GM03348 (cell line): ENCODE measurements around the gene TRA2A.
"Not testable (repeated sequence)": the region's sequence is repeated elsewhere in the genome, so short reads cannot be mapped to it uniquely, and the experiment has no call there.

ENCODE experiments used
- DNase-seq: peaks from one replicate; pipeline ENCODE4 v3.0.0; 2012; ENCODE audit warnings: low spot score

TRA2A gene

DNA sequence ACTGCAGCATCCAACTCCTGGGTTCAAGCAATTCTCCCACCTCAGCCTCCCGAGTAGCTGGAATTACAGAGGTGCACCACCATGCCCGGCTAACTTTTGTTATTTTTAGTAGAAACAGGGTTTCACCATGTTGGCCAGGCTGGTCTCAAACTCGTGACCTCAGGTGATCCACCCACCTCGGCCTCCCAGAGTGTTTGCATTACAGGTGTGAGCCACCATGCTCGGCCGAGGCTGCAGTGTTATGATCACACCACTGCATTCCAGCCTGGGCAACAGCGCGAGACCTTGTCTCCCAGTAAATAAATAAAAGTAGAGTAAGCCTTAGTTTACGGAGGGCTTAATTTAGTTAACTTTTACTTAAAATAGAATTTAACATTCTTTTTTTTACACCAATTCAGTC, 37.8 kb downstream of the TRA2A start:
- DNase-seq = no peak

DNA sequence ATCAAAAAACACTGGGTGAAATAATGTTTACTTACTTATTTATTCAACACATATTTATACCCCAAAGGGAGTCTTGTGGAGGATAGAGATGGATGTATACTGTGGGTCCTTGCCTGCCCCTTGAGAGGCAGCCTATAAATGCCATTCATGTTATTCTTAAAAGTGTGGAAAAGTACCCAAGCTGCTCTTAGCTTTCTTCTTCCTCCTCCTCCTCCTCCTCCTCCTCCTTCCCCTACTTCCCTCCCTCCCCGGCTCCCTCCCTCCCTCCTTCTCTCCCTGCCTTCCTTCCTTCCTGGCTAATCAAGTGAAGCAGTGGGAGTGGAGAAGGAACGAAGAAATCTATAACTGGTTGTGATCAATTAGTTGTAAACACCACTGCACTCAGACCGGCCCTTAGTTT, 40.3 kb downstream of the TRA2A start:
- no peak for DNase-seq

DNA sequence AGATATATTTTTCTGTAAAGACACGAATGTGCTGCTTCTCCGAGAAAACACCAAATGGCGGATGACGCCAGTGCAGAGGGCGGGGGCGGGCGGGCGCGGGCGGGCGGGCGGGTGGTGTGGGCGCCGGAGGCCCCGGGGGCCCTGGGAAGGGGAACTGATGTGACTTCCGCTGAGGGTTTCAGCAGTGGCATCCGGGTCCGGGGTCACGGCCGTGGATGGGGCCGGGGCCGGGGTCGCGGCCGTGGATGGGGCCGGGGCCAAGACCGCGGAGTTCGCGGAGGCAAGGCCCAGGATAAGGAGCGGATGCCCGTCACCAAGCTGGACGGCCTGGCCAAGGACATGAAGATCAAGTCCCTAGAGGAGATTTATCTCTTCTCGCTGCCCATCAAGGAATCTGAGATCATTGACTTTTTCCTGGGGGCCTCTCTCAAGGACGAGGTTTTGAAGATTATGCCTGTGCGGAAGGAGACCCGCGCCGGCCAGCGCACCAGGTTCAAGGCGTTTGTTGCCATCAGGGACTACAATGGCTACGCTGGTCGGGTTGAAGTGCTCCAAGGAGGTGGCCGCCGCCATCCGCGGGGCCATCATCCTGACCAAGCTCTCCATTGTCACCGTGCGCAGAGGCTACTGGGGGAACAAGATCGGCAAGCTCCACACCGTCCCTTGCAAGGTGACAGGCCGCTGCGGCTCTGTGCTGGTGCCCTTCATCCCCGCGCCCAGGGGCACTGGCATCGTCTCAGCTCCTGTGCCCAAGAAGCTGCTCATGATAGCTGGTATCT, 41.2 kb downstream of the TRA2A start:
- DNase-seq = peak; percentile 64

DNA sequence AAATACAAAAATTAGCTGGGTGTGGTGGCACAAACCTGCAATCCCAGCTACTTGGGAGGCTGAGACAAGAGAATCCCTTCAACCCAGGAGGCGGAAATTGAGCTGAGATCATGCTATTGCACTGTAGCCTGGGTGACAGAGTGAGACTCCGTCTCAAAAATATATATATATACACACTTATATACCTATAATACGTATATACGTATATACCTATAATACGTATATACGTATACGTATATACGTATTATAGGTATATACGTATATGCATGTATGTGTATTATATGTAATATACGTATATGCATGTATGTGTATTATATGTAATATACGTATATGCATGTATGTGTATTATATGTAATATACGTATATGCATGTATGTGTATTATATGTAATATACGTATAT, 43.1 kb downstream of the TRA2A start:
- not testable (repeated sequence) for DNase-seq

DNA sequence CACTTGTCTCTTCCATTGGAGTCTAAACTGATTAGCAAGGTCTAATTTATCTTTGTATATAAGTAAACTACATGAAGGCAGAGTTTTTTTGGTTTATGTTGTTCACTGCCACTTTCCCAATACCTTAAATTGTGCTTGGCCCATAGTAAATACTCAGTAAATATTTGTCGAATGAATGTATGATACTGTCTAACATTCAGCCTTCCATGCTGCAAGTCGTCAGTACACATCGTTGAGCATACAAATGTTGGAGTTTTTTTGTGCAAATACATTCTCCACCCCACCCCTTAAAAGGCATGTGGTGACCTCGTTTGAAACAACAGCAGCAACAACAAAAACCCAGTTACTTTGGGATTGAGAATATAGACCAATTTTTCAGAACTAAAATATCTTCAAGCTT, 44.1 kb downstream of the TRA2A start:
- DNase-seq = no peak

- DNase-seq = no peak
Observed at GRCh38 chr7:23486002-23486773, 45.6 kb downstream of the TRA2A start.

DNA sequence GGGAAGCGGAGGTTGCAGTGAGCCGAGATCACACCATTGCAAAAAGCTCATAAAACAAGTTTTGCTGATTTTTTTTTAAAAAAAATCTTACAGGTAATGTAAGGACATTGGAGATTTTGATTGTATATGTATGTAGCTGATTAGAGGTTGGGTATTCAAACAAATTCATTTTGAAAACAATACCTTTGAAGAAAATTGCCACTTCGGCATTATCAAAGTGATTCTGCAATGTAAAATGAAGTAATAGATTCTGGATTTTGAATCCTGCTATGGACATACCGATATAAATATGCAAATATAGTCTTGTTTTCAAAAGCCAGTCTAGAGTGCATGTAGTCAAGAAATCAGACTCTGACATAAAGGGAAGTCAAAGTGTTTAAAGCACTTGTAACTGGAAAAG, 49.1 kb downstream of the TRA2A start:
- DNase-seq = no peak

DNA sequence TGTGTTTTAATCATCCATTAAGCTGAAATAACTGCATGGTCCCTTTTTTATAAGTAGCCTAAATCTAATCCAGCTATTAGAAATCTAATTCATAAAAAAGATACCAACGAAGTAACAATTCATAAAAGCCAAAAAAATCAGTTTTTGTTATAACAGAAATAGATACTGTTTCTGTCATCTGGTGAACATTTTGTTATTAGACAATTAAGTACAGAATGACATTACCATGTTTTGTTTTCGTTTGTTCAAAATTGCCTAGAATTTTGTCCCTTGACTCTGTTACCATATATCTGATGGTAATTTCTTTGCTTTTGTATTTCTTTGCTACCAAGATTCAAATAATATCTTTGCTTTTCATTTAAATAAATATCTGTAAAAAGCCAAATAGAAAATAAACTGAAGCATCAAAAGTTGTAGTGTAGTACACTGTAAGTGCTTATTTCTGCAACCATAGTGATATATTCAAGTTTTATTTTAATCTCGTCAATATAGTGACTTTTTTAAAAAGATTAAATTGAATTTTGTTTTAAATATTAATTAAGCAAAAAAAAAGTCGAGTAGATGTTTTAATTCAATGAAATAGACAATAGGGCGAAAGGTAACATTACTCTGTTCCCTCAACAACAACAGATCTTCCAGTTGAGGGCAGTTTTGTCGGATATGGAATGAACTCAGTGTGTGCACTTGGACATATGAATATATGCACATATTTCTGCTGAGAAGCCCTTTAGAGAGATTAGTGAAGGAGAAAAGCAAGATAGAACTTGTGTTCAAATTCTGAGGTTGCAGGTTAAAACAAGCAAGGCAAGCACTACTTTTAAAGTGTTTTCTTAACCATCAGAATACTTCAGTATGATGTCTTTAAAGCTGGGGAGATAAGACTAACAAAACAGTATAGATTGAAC, 53.6 kb downstream of the TRA2A start:
- DNase-seq = no peak

- DNase-seq = no peak
Observed at GRCh38 chr7:23477157-23477499, 54.7 kb downstream of the TRA2A start.

- DNase-seq = no peak
Observed at GRCh38 chr7:23476286-23477156, 55.3 kb downstream of the TRA2A start.

DNA sequence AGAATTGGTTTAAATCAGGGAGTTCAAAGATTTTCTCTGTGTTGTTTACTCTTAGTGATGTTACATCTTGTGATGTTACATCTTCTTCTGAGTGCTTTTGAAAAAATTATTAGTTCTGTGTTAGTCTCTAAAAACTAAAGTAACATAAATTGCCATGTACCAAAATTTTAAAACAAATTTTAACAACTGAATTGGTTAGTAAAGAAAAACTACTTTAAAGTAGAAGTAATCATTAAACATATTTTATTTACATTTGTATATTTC, 56.3 kb downstream of the TRA2A start:
- DNase-seq = no peak

GRCh38 chr7:23474829-23475575, 56.8 kb downstream of the TRA2A start:
- DNase-seq = no peak

DNA sequence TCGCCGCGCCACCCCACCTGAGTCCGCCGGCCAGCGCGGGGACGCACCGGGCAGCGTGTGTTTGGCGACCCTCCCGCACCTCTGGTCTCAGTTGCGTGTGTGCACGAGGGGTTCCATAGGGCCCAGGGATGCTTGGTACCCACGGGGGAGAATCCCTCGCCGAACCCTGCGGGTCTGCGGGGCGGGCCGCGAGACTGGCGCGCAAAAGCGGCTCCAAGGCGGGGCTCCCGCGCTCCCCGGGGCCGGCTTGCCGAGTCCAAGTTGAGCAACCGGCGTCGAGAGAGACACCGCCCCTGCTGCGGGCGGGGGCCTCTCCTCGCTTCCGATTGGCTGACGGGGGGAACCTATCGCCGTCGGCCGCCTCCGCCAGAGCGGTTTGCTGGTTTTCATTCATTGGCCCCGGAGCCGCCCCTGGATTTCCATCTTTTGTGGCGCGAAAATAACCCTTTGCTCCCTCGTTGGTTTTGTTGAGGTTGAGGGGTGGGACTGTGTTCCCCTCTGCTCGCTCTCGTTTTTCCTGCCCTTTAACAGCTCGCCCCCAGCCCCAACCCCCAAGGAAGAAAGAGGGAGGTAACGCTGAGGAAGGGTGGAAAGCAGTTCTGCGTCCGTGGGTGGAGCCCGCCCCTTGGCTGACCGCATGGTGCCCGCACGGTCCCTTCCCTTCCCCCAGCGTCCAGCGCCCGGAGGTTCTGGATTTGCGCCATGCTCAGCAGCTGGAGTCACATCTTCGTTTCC, 57.5 kb downstream of the TRA2A start:
- DNase-seq = peak; percentile 94

- DNase-seq = peak; percentile 5
Observed at GRCh38 chr7:23473844-23474093, 58.0 kb downstream of the TRA2A start.

- DNase-seq = no peak
Observed at GRCh38 chr7:23472956-23473843, 58.6 kb downstream of the TRA2A start.

- DNase-seq = no peak
Observed at GRCh38 chr7:23472556-23472955, 59.2 kb downstream of the TRA2A start.

GRCh38 chr7:23472046-23472445, 59.7 kb downstream of the TRA2A start:
- DNase-seq = no peak

GRCh38 chr7:23471106-23471859, 60.5 kb downstream of the TRA2A start:
- DNase-seq = peak; percentile 29
